GM12892 (cell line): ENCODE measurements around the gene PIWIL4.

Experiments
- POLR2A ChIP-seq: IDR thresholded peaks from 2 replicates; pipeline ENCODE4 v1.6.1; 2011; ENCODE audit warnings: low read depth, low read length, control low read depth
- POLR2AphosphoS5 ChIP-seq: IDR thresholded peaks from 2 replicates; pipeline ENCODE4 v1.6.1; 2011; ENCODE audit warnings: low read depth, low read length, control low read depth

GRCh38 chr11:94574193-94574961, 7.2 kb downstream of the PIWIL4 start:
- TF ChIP-seq POLR2A, result no peak
- no peak for TF ChIP-seq POLR2AphosphoS5
